ENCODE measurements around the gene YARS1.
A peak's percentile ranks its signal among the peaks of the same experiment; 100 is the strongest.

Gene YARS1

GRCh38 chr1:32742199-32742947 lies 74.8 kb downstream of the YARS1 start:
- DNase-seq (ENCODE audit: low spot score): no peak

GRCh38 chr1:32741413-32742198 lies 75.6 kb downstream of the YARS1 start:
- DNase-seq (ENCODE audit: low spot score): peak; percentile 77

- no peak for DNase-seq (ENCODE audit: low spot score)
Observed at GRCh38 chr1:32741059-32741412, 76.1 kb downstream of the YARS1 start.

GRCh38 chr1:32736812-32737791 lies 80.1 kb downstream of the YARS1 start:
- DNase-seq (ENCODE audit: low spot score): no peak

GRCh38 chr1:32733582-32734321 lies 83.4 kb downstream of the YARS1 start:
- DNase-seq (ENCODE audit: low spot score): no peak

- DNase-seq (ENCODE audit: low spot score): no peak
Observed at GRCh38 chr1:32729254-32730046, 87.7 kb downstream of the YARS1 start.

GRCh38 chr1:32728413-32729077 lies 88.6 kb downstream of the YARS1 start:
- no peak for DNase-seq (ENCODE audit: low spot score)

GRCh38 chr1:32727876-32728275 lies 89.3 kb downstream of the YARS1 start:
- DNase-seq (ENCODE audit: low spot score): no peak

GRCh38 chr1:32725615-32725982 lies 91.6 kb downstream of the YARS1 start:
- no peak for DNase-seq (ENCODE audit: low spot score)

Measured in hepatic stellate cell (primary cell).